Adrenal gland (tissue), 5 donors: ENCODE results near the gene SMARCC1.

Source experiments
- POLR2A ChIP-seq, 2 donors: fragments of 450-650 bp; IDR thresholded peaks; one replicate each; pipeline ENCODE4 v1.6.1; 2017; ENCODE audit warnings: antibody characterized with exemption in 2 of 2, mild to moderate bottlenecking in 2 of 2, moderate library complexity in 1 of 2
- TF ChIP-seq, protein P1 (sequence below), 6 experiments: fragments of 450-650 bp in 4 of 6; fragments of 200-600 bp in 2 of 6; sonication (generic) in 1 of 6; IDR thresholded peaks; 1 replicate in 5 of 6; 2 replicates in 1 of 6; pipeline versions ENCODE4 v1.5.1 to v1.8.0; 2016 to 2021; ENCODE audit warnings: antibody characterized with exemption in 6 of 6, mild to moderate bottlenecking in 2 of 6, moderate library complexity in 1 of 6
- donor health status: DM: no; HTN: no; CAD: no.

DNA sequence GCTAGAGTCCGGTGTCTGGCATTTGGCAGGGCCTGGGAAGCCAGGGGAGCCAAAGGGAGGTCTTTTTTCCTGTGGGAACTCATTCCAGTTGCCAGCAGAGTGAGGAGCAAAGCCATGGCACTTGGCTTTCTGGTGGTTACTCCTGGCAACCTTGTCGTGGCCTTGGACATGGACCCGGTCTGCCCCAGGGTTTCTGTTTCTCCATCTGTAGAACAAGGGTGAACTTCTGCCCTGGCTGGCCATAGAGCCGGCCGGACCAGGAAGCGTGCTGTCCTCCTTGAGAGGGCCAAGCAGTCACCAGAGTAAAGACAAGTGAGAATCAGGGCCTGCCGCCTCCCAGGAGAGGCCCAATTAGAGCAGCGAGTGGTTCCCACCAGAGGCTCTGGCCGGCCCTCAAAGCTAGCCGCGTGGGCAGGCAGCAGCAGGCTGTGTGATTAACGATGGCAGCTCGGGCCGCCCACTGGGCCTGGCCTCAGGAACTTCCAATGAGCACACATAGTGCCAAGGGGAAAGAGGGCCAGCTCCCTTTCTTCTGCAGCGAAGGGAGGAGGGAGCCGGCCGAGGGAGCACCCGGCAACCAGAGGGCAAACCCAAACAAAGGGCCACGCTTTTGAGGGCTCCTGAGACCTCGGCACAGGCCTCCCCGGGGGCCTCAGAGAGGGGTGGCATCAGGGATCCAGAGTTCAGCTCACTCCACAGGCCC lies 239.1 kb downstream of the SMARCC1 start:
- TF ChIP-seq, protein P1, sequence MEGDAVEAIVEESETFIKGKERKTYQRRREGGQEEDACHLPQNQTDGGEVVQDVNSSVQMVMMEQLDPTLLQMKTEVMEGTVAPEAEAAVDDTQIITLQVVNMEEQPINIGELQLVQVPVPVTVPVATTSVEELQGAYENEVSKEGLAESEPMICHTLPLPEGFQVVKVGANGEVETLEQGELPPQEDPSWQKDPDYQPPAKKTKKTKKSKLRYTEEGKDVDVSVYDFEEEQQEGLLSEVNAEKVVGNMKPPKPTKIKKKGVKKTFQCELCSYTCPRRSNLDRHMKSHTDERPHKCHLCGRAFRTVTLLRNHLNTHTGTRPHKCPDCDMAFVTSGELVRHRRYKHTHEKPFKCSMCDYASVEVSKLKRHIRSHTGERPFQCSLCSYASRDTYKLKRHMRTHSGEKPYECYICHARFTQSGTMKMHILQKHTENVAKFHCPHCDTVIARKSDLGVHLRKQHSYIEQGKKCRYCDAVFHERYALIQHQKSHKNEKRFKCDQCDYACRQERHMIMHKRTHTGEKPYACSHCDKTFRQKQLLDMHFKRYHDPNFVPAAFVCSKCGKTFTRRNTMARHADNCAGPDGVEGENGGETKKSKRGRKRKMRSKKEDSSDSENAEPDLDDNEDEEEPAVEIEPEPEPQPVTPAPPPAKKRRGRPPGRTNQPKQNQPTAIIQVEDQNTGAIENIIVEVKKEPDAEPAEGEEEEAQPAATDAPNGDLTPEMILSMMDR (IDR thresholded peaks at IDR 0.05) = no peak
- no peak for TF ChIP-seq POLR2A (IDR thresholded peaks at IDR 0.05)
